ENCODE measurements around the gene PLPP2. TPM values are rescaled to one million over a fixed set of nuclear protein-coding genes. Genes with fewer than 3 reads are reported as not detected.

PLPP2 gene
- total and polyA plus RNA-seq, 2 of the 4 experiments (the other 2 are of a cell fraction): 2.3 to 4.2 TPM

Other genes starting within 250 kb of the PLPP2 start
- not detected in 2 replicates for gene OR4F17, start 184.3 kb downstream of the PLPP2 start, total RNA-seq (2012; rRNA removed)
- gene OR4F17, start 184.3 kb downstream of the PLPP2 start, polyA plus RNA-seq (2012; rRNA removed): not detected in 2 replicates
- 11.4 and 28.0 TPM in 2 replicates for gene MIER2, start 53.4 kb upstream of the PLPP2 start, total RNA-seq (2012; rRNA removed)
- 28.4 and 32.3 TPM in 2 replicates for gene MIER2, start 53.4 kb upstream of the PLPP2 start, polyA plus RNA-seq (2012; rRNA removed)
- under 0.01 TPM in 2 replicates for gene C2CD4C, start 117.7 kb upstream of the PLPP2 start, total RNA-seq (2012; rRNA removed)
- 0.07 and 0.09 TPM in 2 replicates for gene C2CD4C, start 117.7 kb upstream of the PLPP2 start, polyA plus RNA-seq (2012; rRNA removed)
- gene SHC2, start 169.6 kb upstream of the PLPP2 start, total RNA-seq (2012; rRNA removed): under 0.01 TPM in 1 of 2 replicates, not detected in the other
- 0.68 and 0.72 TPM in 2 replicates for gene SHC2, start 169.6 kb upstream of the PLPP2 start, polyA plus RNA-seq (2012; rRNA removed)
- not detected in 2 replicates for gene MADCAM1, start 205.1 kb upstream of the PLPP2 start, total RNA-seq (2012; rRNA removed)
- 0.24 and 0.26 TPM in 2 replicates for gene MADCAM1, start 205.1 kb upstream of the PLPP2 start, polyA plus RNA-seq (2012; rRNA removed)
- gene TPGS1, start 216.1 kb upstream of the PLPP2 start, total RNA-seq (2012; rRNA removed): 2.7 and 4.2 TPM in 2 replicates
- 6.3 and 13.9 TPM in 2 replicates for gene TPGS1, start 216.1 kb upstream of the PLPP2 start, polyA plus RNA-seq (2012; rRNA removed)
- gene CDC34, start 240.4 kb upstream of the PLPP2 start, total RNA-seq (2012; rRNA removed): 35.7 and 39.2 TPM in 2 replicates
- 68.9 and 80.8 TPM in 2 replicates for gene CDC34, start 240.4 kb upstream of the PLPP2 start, polyA plus RNA-seq (2012; rRNA removed)

All from IMR-90 (cell line).